ENCODE measurements around the gene ERVK3-1.

The ERVK3-1 gene

GRCh38 chr19:58300620-58301019 lies 4.6 kb upstream of the ERVK3-1 start:
- Histone ChIP-seq H3K9me3 (ENCODE audit: low read length) (peaks cover 9% of the 10 kb centered on the region; the same call in 1 of the 2 replicates), H3K9ac (ENCODE audit: low read length) (no peak overlapping the region), H3K4me2 (ENCODE audit: low read length) (no peak overlapping the region), H3K4me3 (ENCODE audit: low read depth, low read length, poor library complexity, severe bottlenecking) (no peak overlapping the region), H3K79me2 (ENCODE audit: insufficient read depth, low read length) (0 out of 2 replicates have a peak, but pooled peaks cover 2% of the 10 kb centered on the region), H3K36me3 (ENCODE audit: insufficient read depth, low read length) (peaks cover 73% of the 10 kb centered on the region), H3K27me3 (ENCODE audit: insufficient read depth, low read length) (no peaks in the 10 kb centered on the region), H3F3A (ENCODE audit: insufficient read depth, low read length) (no peaks in the 10 kb centered on the region), H3K4me1 (ENCODE audit: insufficient read depth, low read length, severe bottlenecking) (peaks cover 7% of the 10 kb centered on the region), H2AFZ (ENCODE audit: low read length) (no peak overlapping the region), H4K20me1 (ENCODE audit: insufficient read depth, low read length) (no peaks in the 10 kb centered on the region), H3K9me2 (ENCODE audit: low read depth, low read length) (no peaks in the 10 kb centered on the region), H3K27ac (ENCODE audit: low read depth, low read length, poor library complexity, severe bottlenecking) (no peak overlapping the region)
- no peak for TF ChIP-seq CTCF (IDR thresholded peaks at IDR 0.05; ENCODE audit: low read length)
- no peak for TF ChIP-seq EZH2 (IDR thresholded peaks at IDR 0.05; ENCODE audit: borderline replicate concordance, low read length)

GRCh38 chr19:58304255-58304654 lies 922 bp upstream of the ERVK3-1 start:
- H3K9ac ChIP-seq (ENCODE audit: low read length) = peak overlapping the region; percentile 53; the same call in 1 of the 2 replicates

GRCh38 chr19:58304748-58305064 lies 471 bp upstream of the ERVK3-1 start:
- Histone ChIP-seq H3K9ac (ENCODE audit: low read length) (peak overlapping the region; percentile 53), H3K79me2 (ENCODE audit: insufficient read depth, low read length) (peaks cover 10% of the 10 kb centered on the region; the same call in 1 of the 2 replicates), H2AFZ (ENCODE audit: low read length) (peak overlapping the region; percentile 57; the same call in 1 of the 2 replicates), H3K9me2 (ENCODE audit: low read depth, low read length) (no peaks in the 10 kb centered on the region), H3K4me2 (ENCODE audit: low read length) (peak overlapping the region; percentile 82), H3K4me1 (ENCODE audit: insufficient read depth, low read length, severe bottlenecking) (peaks cover 18% of the 10 kb centered on the region), H3K27ac (ENCODE audit: low read depth, low read length, poor library complexity, severe bottlenecking) (peak overlapping the region; percentile 36), H3K4me3 (ENCODE audit: low read depth, low read length, poor library complexity, severe bottlenecking) (peak overlapping the region; percentile 78), H4K20me1 (ENCODE audit: insufficient read depth, low read length) (no peaks in the 10 kb centered on the region), H3F3A (ENCODE audit: insufficient read depth, low read length) (no peaks in the 10 kb centered on the region), H3K27me3 (ENCODE audit: insufficient read depth, low read length) (no peaks in the 10 kb centered on the region), H3K36me3 (ENCODE audit: insufficient read depth, low read length) (peaks cover 72% of the 10 kb centered on the region), H3K9me3 (ENCODE audit: low read length) (peaks cover 4% of the 10 kb centered on the region; the same call in 1 of the 2 replicates)
- no peak for TF ChIP-seq EZH2 (IDR thresholded peaks at IDR 0.05; ENCODE audit: borderline replicate concordance, low read length)

More at GRCh38 chr19:58304255-58304654, 922 bp upstream of the ERVK3-1 start:
- no peaks in the 10 kb centered on the region for H4K20me1 ChIP-seq (ENCODE audit: insufficient read depth, low read length)
- peak overlapping the region; percentile 78 for H3K4me3 ChIP-seq (ENCODE audit: low read depth, low read length, poor library complexity, severe bottlenecking)
- no peaks in the 10 kb centered on the region for H3K9me2 ChIP-seq (ENCODE audit: low read depth, low read length)
- peaks cover 18% of the 10 kb centered on the region for H3K4me1 ChIP-seq (ENCODE audit: insufficient read depth, low read length, severe bottlenecking)
- peak overlapping the region; percentile 57; the same call in 1 of the 2 replicates for H2AFZ ChIP-seq (ENCODE audit: low read length)
- H3K27ac ChIP-seq (ENCODE audit: low read depth, low read length, poor library complexity, severe bottlenecking) = peak overlapping the region; percentile 36
- no peaks in the 10 kb centered on the region for H3F3A ChIP-seq (ENCODE audit: insufficient read depth, low read length)
- peaks cover 10% of the 10 kb centered on the region; the same call in 1 of the 2 replicates for H3K79me2 ChIP-seq (ENCODE audit: insufficient read depth, low read length)
- H3K36me3 ChIP-seq (ENCODE audit: insufficient read depth, low read length) = peaks cover 70% of the 10 kb centered on the region
- peak overlapping the region; percentile 82 for H3K4me2 ChIP-seq (ENCODE audit: low read length)
- H3K9me3 ChIP-seq (ENCODE audit: low read length) = peaks cover 4% of the 10 kb centered on the region; the same call in 1 of the 2 replicates
- no peak for TF ChIP-seq EZH2 (IDR thresholded peaks at IDR 0.05; ENCODE audit: borderline replicate concordance, low read length)
- no peak for TF ChIP-seq CTCF (IDR thresholded peaks at IDR 0.05; ENCODE audit: low read length)
- H3K27me3 ChIP-seq (ENCODE audit: insufficient read depth, low read length) = no peaks in the 10 kb centered on the region

- Histone ChIP-seq H3K9me3 (ENCODE audit: low read length) (no peaks in the 10 kb centered on the region; the same call in 1 of the 2 replicates), H3K79me2 (ENCODE audit: insufficient read depth, low read length) (peaks cover 10% of the 10 kb centered on the region; the same call in 1 of the 2 replicates), H3F3A (ENCODE audit: insufficient read depth, low read length) (no peaks in the 10 kb centered on the region), H3K4me1 (ENCODE audit: insufficient read depth, low read length, severe bottlenecking) (peaks cover 18% of the 10 kb centered on the region), H3K27me3 (ENCODE audit: insufficient read depth, low read length) (no peaks in the 10 kb centered on the region), H3K9ac (ENCODE audit: low read length) (peak overlapping the region; percentile 74), H3K36me3 (ENCODE audit: insufficient read depth, low read length) (peaks cover 66% of the 10 kb centered on the region), H3K4me2 (ENCODE audit: low read length) (peak overlapping the region; percentile 88), H2AFZ (ENCODE audit: low read length) (no peak overlapping the region), H3K9me2 (ENCODE audit: low read depth, low read length) (no peaks in the 10 kb centered on the region), H3K4me3 (ENCODE audit: low read depth, low read length, poor library complexity, severe bottlenecking) (peak overlapping the region; percentile 78), H3K27ac (ENCODE audit: low read depth, low read length, poor library complexity, severe bottlenecking) (no peak overlapping the region), H4K20me1 (ENCODE audit: insufficient read depth, low read length) (no peaks in the 10 kb centered on the region)
- TF ChIP-seq EZH2 (IDR thresholded peaks at IDR 0.05; ENCODE audit: borderline replicate concordance, low read length) (no peak), CTCF (IDR thresholded peaks at IDR 0.05; ENCODE audit: low read length) (no peak)
Measured at GRCh38 chr19:58305932-58306323, 751 bp downstream of the ERVK3-1 start.
